Lower leg skin (tissue), 4 donors: ENCODE measurements around the gene FGFR2. TPM values are rescaled to one million over a fixed set of nuclear protein-coding genes. Genes with fewer than 3 reads are reported as not detected.

Source experiments
- DNase-seq, 2 donors: peaks; one replicate each; pipeline ENCODE4 v3.0.0-alpha.2; 2019; ENCODE audit warnings: low spot score in 2 of 2
- H3K4me3 ChIP-seq: fragments of 200-600 bp; sonication (generic); 2 replicates; pipeline ENCODE4 v1.5.1; 2017; ENCODE audit warnings: mild to moderate bottlenecking, low read depth; ENCODE audit not compliant: poor library complexity, severe bottlenecking
- CTCF ChIP-seq, 3 donors: fragments of 450-650 bp; IDR thresholded peaks; one replicate each; pipeline ENCODE4 v1.5.1; 2016; ENCODE audit warnings: antibody characterized with exemption in 3 of 3, mild to moderate bottlenecking in 3 of 3, moderate library complexity in 2 of 3
- POLR2A ChIP-seq, 2 donors: fragments of 450-650 bp; IDR thresholded peaks; one replicate each; pipeline ENCODE4 v1.6.1; 2016 to 2017; ENCODE audit warnings: antibody characterized with exemption in 2 of 2, mild to moderate bottlenecking in 1 of 2, moderate library complexity in 1 of 2
- WGBS, 2 donors: methylation state at CpG; one replicate each; pipeline ENCODE4 v1.1.5; 2018; 5-methylcytosine and 5-hydroxymethylcytosine counted together
- intact Hi-C: fragments of 100-400 bp; cut with DNase I; formaldehyde crosslinking; loops from one replicate; pipeline ENCODE4 v1.15.0; 2023; ENCODE audit warnings: low total_unique reads
- total RNA-seq, 4 donors: library from RNA; depleted of rRNA; stranded (reverse); fragments of >200 nt; gene quantifications; one replicate each; pipeline ENCODE4 v1.1.0, GENCODE V29; 2016

Gene FGFR2
- total RNA-seq, 4 donors from 2014 or later: 123 to 179 (median 148) TPM

- DNase-seq: no peak
- intact Hi-C loops: loop anchor here (10.0 kb wide), 1 partner anchor 1285 kb away; no protein-coding TSS in a partner anchor
- TF ChIP-seq CTCF (IDR thresholded peaks at IDR 0.05): no peak
- no peak for TF ChIP-seq POLR2A (IDR thresholded peaks at IDR 0.05)
- 75 to 76% methylated on average over 17 of the region's 17 CpGs for WGBS, 2 donors
- no peak overlapping the region for H3K4me3 ChIP-seq
Measured at GRCh38 chr10:121459622-121460453, 138.4 kb downstream of the FGFR2 start.

- intact Hi-C loops: no loop called here
- no peak overlapping the region for H3K4me3 ChIP-seq
- DNase-seq: no peak
- TF ChIP-seq POLR2A (IDR thresholded peaks at IDR 0.05): no peak
- no peak for TF ChIP-seq CTCF (IDR thresholded peaks at IDR 0.05)
- WGBS, 2 donors: 82 to 87% methylated on average over 6 of the region's 6 CpGs
Measured at GRCh38 chr10:121459279-121459621, 139.0 kb downstream of the FGFR2 start.

- TF ChIP-seq CTCF (IDR thresholded peaks at IDR 0.05): no peak
- no peak for TF ChIP-seq POLR2A (IDR thresholded peaks at IDR 0.05)
- peak in 1 of 2 donors; percentile 76 for DNase-seq
- 65% methylated on average over 3 of the region's 3 CpGs for WGBS, 2 donors
- H3K4me3 ChIP-seq: no peak overlapping the region
- intact Hi-C loops: no loop called here
Measured at GRCh38 chr10:121457729-121458128, 140.5 kb downstream of the FGFR2 start.

GRCh38 chr10:121455377-121455776 lies 142.9 kb downstream of the FGFR2 start:
- TF ChIP-seq POLR2A (IDR thresholded peaks at IDR 0.05) (no peak), CTCF (IDR thresholded peaks at IDR 0.05) (no peak)
- no peak overlapping the region for H3K4me3 ChIP-seq
- intact Hi-C loops: no loop called here
- WGBS, 2 donors: 53 to 70% methylated on average over 5 of the region's 5 CpGs
- DNase-seq: no peak

- TF ChIP-seq POLR2A (IDR thresholded peaks at IDR 0.05) (no peak), CTCF (IDR thresholded peaks at IDR 0.05) (no peak)
- H3K4me3 ChIP-seq: no peak overlapping the region
- 82 to 90% methylated on average over 4 of the region's 4 CpGs for WGBS, 2 donors
Measured at GRCh38 chr10:121454781-121455180, 143.5 kb downstream of the FGFR2 start.

GRCh38 chr10:121453160-121453559 lies 145.1 kb downstream of the FGFR2 start:
- no peak for DNase-seq
- H3K4me3 ChIP-seq: no peak overlapping the region
- 69 to 78% methylated on average over 3 of the region's 3 CpGs for WGBS, 2 donors
- TF ChIP-seq POLR2A (IDR thresholded peaks at IDR 0.05): no peak
- intact Hi-C loops: no loop called here

More at GRCh38 chr10:121454781-121455180, 143.5 kb downstream of the FGFR2 start:
- intact Hi-C loops: no loop called here
- DNase-seq: no peak
